GM19351 (cell line): ENCODE measurements around the gene THSD7A.
A peak's percentile ranks its signal among the peaks of the same experiment; 100 is the strongest.

Experiments
- ATAC-seq: cut with Tn5 transposase; IDR thresholded peaks from one replicate; pipeline ENCODE4 v1.9.1; 2021; ENCODE audit warnings: mild to moderate bottlenecking, moderate library complexity; ENCODE audit not compliant: unreplicated experiment

The THSD7A gene

DNA sequence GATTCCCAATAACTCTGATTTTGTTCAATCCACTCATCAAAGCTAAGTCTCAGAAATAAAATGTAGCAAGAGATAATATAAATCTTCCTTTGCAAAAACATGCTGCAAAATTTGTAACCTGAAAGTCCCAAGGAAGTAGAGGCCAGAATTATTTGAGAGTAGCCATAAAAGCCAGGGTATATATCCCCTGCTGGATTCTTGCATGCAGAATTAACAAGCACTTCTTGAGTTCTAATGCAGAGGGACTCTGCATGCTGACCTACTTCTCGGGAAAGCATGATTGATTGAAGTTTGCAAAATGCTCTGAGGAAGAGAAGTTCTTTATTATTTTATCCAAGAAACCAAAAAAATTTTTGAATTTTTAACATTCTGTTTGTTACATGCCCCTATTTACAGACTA lies 121.6 kb downstream of the THSD7A start:
- no peak for ATAC-seq

DNA sequence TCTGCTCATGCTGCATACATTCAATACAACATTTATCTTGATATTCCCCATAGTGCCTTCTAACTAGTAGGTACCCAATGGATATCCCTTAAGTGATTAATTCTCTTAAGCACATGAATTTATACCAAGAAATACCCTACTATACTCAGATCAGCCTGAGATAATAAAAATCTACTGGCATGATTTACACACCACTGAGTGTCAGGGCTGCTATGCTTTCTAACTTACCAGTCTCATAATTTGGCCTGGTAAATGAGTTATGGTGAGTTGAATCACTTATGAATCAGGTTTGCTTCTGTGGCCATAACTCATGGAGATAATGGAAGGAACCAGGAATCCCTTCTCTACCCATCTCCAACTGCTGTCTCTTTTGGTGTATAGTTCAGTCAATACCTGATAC lies 122.8 kb downstream of the THSD7A start:
- no peak for ATAC-seq

DNA sequence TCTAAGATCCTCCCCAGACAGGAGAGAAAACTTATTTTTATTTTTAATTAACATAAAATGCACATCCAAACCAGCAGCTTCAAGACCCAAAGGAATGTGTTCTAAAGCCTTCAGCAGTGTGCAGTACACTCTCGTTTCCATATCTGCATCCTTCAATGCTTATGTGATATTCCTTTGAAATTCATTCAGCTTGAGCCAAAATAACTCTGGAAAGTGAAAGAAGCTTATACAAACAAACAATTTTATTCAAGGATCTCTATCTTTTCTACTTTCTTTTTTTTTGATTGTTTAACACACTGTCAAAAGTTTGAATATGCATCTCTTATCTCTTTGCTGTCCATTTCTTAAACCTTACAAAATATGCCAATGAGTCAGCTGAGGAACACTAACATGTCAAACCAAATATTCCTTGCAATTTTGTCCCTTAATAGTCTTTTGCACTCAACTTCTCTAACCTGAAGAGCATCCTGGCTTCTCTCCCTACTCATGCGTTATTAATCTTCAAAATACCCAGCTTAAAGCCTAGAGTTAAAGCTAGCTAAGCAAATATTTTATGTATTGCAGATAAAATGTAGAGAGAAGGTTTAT lies 124.3 kb downstream of the THSD7A start:
- no peak for ATAC-seq

DNA sequence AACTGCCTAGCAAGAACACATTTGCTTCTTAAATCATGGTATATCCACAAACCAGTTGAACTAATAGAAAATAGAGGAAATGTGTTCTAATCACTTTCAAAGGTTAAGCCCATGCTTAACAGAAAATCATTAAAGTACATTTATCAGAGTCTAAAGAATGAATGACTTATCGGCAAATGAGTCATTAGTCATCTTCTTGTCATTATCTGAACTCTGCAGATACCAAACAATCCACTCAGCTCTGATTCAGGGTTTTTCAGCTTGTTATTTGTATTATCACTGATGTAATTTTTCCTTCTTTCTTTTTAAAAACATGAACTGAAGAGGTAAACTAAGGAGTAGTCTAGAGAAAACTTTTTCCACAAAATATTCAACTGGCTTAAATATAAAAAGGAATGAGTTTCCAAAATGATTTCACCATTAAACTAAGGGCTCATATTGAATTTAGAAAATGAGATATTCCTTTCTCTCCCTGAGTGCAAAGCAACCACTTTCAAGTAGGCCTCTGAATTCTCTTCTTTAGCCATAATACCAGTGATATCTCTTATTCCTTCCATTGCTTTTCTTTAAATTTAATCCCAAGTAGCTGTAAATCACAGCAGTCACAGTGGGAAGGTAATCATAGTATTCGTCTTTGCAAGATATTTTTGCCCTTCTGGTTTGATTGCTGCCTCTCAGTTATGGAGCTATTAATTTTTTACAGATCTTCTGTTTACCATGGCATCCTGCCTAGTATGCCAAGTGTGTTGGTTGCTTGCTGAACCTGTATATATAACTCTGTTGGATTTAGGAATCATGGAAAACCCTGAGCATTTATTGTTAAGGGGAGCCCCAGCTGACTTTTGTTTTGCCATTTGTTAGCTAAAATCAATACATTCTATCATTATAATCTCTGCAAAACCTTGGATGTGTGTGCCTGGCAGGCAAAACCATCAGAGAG lies 125.1 kb downstream of the THSD7A start:
- no peak for ATAC-seq

DNA sequence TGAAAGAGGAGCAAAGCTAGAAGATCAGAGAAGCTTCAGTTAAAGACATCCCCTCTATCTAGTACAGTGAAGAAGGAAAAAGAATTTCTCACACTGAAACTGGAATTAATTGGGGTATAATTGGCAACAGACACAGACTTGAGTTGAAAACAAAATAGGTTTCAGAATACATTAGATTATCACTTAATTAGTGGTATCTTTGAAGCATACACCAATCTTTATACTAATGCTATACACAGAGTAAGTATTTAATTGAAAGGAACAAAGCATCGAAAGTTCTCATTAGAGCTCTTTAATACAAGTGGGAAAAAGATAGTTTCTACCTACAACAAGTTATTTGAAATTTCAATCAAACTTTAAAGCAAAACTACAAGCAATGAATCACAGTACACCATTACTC lies 128.2 kb downstream of the THSD7A start:
- ATAC-seq = no peak

DNA sequence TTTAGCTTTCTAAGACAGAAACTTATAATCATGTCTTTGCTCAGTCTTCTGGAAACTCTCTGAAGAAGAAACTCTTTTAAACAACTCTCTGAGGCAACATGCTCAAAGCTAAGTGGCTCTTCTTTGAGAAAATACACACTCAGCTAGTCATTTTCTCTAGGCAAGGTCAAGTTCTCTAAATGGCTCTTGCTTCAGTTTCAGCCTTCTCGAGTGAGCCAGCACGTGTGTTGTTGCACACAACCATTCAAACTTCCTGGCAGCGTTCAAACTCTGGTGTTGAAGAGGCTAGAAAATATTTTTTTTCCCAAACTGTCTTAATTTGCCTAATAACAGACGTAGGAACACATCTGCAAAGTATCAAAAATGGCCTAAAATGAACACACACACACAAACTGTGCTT lies 129.1 kb downstream of the THSD7A start:
- no peak for ATAC-seq

DNA sequence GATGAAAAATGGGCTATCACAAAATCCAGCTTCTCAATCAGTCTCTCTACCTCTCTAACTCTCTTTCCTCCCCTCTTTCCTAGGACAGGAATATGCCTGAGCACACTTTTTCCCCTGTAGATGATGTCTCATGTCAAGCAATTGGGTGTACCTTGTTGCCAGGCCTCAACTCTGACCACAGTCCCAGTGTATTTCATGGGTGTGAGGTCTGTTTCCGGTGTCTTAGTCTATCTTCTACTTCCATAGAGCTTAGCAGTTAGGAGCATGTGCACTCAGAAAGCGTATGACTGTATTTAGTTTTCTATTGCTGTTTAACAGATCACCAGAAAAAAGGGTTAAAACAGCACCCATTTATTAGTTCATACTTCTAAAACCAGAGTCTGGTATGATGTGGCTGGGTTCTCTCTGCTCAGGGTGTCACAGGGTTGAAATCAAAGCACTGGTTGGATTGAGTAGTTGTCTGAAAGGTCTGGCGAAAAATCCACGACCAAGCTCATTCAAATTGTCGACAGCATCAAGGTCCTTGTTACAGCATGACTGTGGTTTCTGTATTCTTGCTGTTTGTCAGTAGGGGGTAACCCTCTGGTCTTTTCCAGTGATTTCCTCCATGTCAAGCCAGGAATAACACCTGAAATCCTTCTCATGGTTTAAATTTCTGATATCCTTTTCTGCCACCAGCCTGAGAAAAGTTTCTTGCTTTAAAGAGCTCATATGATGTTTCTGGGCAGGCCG lies 130.0 kb downstream of the THSD7A start:
- no peak for ATAC-seq

DNA sequence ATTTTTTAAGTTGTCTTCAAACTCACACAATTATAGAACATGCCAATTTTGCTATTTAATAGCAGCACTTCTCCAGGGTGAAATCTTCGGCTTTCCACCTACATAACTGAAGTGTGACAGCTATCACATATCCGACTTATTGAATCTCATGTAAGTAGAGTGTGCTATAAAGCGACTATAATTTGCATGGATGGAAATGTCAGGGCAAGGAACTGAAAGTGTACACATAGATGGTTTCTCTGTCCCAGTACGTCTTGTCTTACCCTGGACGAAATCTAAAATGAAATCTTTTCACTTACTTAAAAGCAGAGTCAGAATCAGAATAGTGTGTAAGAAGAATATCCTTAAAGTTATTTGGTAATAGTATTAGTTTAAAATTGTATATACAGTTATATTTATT lies 132.3 kb downstream of the THSD7A start:
- no peak for ATAC-seq

DNA sequence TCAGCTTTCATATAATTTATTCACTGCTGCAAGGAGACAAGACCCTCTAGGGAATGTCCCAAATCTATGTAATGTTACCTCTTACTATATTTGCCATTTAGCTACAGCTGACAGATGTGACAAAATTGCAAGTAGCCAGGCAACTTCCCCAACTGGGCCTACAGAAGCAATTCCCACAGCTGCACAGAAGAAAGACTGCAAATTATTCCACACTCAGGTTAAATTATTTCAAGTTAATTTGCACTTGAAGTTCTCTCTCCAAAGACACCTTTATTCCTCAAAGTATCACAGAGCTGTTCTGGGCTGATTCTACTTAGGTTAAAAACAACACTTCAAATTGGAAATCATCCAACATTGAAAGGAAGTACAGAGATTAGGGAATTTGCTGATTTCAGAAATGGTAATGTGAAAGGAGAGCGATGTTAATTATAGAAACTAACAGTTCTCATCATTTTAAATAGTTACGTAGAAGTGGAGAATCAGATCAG lies 133.6 kb downstream of the THSD7A start:
- ATAC-seq = no peak

DNA sequence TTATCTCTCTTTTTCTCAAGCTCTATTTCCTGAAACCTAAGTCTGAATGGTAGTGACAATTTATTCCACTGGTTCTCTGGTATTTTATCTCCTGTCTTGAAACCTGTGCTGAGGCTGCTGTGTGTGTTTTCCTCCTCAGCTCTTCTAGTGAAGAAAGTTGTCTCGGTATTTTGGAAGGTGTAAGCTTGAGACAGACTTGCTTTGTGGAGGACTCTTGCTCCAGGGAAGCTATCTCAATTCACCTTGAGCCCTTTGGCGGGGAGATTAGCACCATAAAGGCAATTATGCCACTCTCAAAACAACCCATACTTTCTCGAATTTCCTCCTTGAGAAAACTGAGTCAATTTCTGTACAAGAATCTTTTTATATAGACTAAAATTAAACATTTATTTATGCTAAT lies 141.6 kb downstream of the THSD7A start:
- no peak for ATAC-seq

DNA sequence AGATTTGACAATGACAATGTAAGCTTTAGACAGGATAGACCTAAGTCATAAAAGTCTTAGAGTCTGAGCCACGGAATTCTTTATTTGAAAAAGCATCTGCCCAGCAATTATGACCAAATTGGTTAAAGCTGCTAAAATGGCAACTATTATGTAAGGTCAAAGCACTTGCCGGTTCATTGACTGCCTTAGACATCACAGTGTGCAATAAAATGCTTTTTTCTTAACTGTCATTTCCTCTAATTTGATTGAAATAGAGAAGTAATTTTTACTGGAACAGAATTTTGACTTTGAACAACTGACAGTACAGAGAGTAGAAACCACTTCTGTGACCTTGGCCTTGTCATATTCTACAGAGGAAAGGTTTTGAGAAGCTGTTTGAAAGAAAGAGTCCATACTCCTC lies 142.9 kb downstream of the THSD7A start:
- no peak for ATAC-seq

DNA sequence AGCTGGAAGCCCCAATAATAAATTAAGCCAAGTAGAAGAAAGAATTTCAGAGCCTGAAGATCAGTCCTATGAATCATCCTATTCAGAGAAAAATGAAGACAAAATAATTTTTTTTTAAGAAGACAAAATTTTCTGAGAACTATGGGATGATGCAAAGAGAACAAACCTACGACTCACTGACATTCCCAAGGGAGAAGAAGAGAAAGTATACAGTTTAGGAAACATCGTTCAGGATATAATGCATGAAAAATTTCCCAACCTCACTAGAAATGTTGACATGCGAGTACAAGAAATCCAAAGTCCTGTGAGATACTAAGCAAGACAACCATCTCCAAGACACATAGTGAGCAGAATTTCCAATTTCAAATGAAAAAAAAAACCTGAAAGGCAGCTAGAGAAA lies 150.5 kb downstream of the THSD7A start:
- ATAC-seq = no peak

DNA sequence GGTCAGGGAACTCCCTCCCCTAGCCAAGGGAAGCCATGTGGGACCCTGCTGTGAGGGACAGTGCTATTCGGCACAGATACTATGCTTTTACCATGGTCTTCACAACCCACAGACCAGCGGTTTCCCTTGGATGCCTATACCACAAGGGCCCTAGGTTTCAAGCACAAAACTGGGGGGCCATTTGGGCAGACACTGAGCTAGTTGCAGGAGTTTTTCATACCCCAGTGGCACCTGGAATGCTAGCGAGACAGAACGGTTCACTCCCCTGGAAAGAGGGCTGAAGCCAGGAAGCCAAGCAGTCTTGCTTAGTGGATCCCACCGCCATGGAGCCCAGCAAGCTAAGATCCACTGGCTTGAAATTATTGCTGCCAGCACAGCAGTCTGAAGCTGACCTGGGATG lies 156.8 kb downstream of the THSD7A start:
- ATAC-seq = no peak

DNA sequence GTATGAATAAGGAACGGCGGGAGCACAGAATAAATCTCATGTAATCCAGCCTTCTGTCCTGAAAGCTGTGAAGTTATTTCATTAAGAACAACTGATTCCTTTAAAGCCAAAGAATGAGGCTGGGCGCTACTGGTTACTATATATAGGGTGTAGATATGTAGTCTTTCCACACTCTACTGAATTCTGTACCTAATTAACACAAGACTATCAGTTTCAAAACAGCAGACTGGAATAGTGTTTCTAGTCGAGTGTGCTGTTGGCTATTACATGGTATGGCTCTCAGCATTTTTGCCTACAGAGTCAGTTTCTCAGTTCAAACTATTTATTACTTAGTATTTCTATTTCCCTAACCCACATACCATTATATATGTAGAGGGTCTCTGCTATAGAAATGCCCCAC lies 163.3 kb downstream of the THSD7A start:
- ATAC-seq = no peak

DNA sequence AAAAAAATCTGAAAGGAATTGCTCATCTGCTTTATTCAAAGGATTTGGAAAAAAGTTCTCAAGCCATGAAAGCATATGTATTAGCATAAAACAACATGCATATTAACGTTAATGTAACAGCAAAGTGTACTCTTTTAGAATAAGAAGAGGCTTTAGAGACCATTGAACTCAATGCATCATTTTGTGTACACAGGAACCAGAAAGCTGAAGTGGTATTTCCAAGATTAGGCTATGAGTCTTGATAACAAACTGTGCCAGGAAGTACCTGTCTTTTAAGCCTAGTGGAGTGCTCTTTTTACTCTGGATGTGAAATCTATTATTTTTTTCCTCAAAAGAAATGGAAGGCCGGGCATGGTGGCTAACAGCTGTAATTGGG lies 164.2 kb downstream of the THSD7A start:
- no peak for ATAC-seq

DNA sequence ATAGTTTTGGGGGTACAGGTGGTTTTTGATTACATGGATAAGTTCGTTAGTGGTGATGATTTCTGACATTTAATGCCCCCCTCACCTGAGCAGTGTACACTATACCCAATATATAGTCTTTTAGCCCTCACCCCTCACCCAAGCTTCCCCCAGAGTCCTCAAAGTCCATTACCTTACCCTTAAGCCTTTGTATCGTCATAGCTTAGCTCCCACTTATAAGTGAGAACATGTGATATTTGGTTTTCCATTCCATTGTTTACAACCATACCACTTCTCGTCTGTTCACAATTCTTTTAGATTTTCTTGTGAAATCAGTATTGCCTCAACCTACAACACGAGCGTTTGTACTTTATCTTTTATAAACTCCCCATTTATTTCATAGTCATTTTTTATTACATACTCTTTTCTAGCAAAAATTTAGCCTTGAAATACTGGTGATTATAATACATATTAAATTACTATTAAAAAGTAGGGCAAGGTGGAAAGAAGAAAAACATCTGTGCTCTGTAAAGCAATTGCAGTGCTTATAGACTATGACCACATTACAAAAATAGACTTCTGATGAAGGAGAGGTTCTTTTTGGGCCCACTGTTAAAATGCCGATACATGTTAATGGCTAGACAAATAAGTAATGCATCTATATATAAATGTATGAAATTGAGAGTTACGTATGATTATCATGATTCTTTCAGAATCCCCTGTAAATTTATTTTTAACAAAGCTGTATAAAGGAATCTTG lies 164.8 kb downstream of the THSD7A start:
- ATAC-seq = no peak

DNA sequence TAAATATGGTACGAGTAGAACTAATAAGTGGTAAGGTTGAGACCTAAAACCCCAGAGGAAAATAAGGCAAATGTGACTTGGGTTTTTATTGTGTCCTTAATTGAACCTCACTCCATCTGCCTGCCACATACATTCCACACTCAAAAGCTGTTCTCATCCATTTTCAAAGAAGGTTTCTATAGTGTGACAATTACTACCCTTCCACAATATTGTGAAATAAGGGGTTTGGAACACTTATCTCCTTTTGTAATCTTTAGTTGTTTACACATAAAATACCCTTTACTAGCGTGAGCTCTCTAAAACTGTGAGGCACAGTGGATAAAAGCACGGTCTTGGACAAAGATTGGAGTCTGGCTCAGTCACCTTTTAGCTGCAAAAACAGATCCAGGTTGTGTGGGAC lies 166.6 kb downstream of the THSD7A start:
- ATAC-seq = no peak

DNA sequence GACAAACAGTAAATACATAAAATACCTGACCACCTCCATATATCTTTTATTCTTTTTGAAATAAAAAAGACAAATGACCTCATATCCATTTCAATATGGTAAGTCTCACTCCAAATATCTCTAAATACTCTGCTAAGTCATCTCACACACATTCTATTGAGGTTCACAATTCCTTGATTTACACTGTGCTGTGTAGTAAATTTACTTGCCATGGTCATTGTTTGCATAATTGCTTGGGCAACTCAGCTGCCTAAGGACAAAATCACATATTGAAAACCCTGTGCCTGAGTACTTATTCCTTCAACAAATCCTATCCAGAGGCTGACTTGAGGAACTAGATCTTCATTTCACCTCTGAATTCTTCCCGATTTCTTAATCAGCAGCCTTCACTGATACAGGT lies 176.4 kb downstream of the THSD7A start:
- no peak for ATAC-seq

DNA sequence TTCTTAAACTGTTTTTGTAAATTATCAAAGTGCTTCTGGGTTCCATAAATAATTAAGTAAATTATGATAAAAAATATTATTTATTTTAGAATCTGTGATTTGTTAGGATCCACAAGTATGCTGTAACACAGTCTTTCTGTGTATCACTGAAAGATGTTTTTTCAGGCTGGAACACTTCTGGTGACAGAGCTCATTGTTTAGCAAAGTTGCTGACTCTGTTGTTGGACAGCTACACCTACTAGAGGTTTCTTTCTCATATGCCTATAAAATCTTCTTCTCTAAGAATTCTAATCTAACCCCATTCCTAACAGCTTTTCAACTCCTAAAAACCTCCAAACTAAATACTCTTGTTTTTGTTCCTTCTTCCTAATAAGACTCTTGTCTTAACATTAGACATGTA lies 176.8 kb downstream of the THSD7A start:
- ATAC-seq = no peak

DNA sequence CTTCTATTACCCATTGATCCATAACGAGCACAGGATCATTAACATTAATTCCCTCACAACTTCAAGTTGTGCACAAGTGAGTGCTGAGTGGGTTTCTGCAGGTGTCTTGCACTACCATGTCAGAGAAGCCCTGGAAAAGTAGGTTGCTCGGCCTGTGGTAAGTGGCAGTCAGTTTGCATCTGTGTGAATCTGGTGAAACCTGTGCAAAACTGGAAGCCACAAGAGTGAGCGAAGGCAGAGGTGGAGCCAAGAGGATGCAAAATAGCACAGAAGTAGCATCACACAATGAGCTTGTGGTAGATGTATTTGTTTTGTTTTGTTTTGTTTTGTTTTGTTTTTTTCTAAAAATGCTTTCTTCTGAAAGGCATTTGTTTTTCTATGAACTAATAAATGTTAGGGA lies 181.5 kb downstream of the THSD7A start:
- peak; percentile 82 for ATAC-seq

DNA sequence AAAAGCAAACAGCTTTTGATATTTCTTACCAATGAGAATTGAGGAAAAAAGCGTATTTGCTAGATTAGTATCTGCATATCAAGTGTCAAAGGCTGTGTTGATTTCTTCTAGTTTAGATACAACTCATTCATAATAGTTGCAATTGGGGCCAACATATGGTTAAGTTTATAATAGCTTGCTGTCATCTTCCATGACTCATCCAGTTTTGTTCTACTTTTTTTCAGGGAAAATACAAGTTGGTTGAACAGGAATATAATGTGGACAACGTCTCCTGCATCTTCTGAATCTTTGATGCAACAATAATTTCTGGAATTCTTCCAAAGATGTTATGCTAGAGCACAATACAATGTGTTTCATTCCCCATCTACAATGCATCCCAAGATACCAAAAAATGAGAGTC lies 182.0 kb downstream of the THSD7A start:
- ATAC-seq = no peak
